GM21786 (cell line): ENCODE data around the gene PHF19.

Source experiments
- ATAC-seq: cut with Tn5 transposase; IDR thresholded peaks from one replicate; pipeline ENCODE4 v1.9.1; 2021; ENCODE audit not compliant: unreplicated experiment

The PHF19 gene

GRCh38 chr9:120876842-120877240 lies at the start of gene PHF19:
PHF19 (minus strand) TSS chr9:120877188; CDS start chr9:120874741, 2,447 bp downstream.
- no peak for ATAC-seq

DNA sequence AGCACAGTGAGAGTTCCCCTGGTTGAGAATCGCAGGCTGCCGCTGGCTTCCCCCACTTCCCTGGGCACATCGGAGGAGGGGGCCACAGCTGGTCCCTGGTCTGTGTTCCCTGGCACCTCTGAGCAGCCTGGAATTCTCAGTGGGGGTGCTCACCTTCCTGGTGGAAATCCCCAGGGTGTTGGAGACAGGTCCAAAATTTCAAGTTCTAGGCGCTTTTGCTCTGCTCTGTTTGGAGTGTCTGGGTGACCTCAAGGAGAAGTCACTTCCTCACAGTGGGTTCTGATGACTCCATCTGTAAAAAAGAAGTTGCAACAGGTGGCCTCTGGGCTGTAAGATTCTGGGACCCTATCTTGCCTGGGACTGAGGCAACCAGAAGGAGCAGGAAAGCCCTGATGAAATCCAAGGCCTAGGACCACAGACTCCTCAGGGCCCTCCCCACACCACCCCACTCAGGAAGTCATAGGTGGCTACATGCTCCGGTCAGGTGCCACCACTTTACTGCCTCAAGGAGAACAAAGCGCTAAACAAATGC lies 49.5 kb upstream of the PHF19 start, which contains the start of gene TRAF1:
TRAF1 (minus strand) TSS at position 400 of the 532 bp plus-strand sequence. CDS start 721 bp downstream, outside the sequence.
- ATAC-seq: peak; percentile 15

DNA sequence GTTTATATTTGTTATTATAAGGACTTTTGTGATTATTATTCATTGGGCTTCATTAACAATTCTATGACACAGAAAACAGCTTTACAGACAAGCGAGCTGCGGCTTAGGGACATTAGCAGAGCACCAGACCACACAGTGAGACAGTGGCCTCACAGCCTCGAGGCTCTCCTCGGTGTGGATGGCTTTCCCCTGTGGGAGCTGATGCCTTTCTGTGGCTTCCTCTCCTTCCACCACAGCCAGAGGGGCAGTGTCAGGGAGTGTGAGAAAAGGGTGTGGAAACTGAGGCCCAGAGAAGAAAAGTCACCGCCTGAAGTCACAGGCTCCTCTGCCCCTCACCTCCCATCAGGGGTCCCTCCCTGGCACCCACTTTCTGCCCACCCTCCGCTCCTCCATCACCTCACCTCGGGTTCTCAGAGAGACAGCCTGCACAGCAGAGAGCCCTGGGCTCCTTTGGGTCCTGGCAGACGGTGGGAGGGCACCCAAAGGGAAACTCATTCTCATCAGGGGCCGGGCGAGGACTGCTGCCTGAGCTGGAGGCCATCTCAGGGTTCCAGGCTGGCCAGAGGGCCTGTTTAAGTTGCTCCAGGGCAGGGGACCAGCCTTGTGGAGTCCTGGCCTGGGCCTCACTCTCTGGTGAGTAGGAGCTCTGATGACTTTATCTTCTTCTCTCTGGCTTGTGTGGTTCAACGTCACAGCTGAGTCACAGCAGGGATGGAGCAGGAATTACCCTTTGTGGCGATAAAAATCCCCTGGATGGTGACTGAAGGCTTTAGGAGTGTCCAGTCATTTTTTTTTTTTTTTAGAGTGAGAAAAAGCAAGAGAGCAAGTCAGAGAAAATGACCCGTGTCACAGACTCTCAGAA lies 48.8 kb upstream of the PHF19 start:
- ATAC-seq: peak; percentile 34

GRCh38 chr9:120924698-120925534 lies 47.9 kb upstream of the PHF19 start:
- ATAC-seq: no peak

DNA sequence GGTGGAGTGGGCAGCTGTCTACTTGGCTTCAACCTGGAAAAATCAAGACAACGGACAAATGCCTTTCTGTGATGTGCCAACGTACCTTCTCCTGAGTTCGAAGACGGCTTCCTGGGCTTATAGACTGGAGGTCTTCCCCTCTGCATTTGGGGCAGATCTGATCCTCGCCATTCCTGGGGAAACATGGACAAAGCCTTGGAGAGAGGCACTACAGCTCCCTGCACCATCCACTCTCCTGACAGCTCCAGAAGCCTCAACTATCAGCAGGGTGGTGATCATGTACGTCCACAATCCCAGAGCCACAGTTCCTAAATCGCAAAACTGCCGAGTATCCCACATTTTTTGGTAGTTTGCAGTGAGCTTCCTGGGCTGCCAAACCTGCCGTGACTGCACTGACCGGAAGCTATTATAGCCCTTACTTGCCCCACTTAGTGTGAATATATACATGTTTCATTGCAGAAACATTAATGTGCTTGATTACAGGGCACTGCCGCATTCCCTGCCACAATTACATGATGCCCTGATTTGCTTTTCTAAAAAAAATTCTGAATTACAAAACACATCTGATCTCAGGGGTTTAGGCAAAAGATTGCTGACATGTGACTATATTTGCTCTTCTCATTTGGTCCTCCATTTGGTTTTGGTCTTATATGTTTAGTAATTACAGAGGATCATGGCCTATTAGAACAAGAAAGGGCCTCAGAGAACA lies 46.8 kb upstream of the PHF19 start:
- no peak for ATAC-seq

DNA sequence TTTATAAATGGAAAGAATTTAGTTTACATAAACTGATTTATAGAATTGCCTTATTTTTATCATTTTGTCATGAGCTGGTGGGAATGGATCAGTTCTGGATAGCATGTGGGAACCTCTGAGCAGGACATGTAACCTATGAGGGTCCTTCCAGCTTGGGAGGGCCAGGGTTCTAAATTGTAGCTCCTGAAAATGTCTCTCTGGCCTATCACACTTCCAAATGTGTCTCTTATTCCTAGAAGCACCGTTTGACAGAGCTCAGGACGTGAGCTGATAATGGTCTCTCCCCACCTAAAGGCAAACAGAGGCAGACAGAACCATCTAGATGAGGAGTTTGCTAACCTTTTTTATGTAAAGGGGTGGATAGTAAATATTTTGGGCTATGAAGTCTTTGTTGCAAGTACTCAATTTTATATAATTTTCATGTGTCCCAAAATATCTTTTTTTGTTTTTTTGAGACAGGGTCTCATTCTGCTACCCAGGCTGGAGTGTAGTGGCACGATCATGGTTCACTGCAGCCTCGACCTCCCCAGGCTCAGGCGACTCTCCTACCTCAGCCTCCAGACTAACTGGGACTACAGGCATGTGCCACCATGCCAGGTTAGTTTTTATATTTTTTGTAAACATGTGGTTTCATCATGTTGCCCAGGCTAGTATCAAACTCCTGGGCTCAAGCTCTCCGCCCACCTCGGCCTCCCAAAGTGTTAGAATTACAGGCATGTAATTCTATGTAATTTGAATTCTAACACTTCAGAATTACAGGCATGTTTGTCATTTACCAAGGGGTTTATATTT lies 45.6 kb upstream of the PHF19 start:
- ATAC-seq: no peak

- no peak for ATAC-seq
These were observed 44.7 kb upstream of the PHF19 start for GRCh38 chr9:120921661-120922181.

DNA sequence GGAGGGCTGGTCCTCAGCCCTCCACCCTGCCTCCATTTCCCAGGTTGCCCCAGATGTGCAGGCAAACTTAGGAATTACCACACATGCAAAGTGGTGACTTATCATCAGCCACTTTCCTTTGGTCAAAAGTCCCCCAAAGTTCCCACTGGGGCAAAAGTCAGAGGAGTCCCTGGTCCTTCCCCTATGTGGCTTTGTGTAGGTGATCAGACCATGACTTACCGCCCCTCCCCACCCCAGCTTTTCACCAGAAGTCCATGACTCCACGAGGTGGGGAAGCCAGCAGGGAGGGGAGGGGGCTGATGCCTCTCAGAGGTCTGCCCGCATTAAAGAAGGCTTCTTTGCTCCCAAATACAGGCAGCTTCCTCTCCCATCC lies 43.8 kb upstream of the PHF19 start:
- ATAC-seq: peak; percentile 35

DNA sequence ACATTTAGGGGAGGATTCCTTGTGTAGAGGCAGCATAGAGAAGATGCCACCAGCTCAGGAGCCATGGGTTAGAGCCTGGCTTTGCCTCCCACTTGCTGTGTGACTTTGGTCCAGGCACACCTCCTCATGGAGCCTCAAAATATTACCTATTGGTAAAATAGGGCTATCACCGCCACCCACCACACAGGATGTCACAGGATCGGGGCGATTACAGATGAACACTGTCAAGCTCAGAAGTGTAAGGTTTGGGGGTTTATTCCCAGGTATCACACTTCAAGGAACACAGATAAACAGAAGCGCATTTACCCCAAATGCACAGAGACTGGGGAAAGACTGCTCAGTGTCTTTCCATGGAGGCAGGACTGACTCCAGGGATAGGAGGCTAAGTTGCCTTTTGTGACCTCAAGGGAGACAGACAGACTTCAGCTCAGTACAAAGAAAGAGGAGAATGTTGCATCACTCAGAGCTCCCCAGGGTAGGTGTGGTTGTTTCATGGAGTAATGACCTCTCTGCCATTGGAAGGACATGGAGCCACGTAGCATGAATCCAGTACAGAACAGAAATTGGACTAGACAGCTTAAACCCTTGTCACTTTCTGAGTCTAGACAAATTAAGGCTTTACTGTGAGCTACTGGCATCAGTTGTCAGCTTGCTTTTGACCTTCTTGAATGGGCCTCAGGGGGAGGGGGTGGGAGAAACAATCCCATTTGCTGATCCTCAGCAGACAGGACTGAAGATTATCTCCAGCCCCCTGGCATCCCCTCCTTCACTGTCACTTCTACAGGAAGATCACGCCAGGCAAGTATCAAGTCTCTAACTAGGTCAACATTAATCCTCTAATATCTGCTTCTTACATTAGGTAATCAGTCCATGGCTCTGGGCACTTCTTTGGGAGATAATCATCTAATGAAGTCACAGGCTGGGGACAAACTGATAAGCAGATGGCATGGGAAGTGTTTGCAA lies 43.1 kb upstream of the PHF19 start:
- ATAC-seq: no peak

- ATAC-seq: no peak
These were observed 42.2 kb upstream of the PHF19 start for GRCh38 chr9:120918931-120919842.

GRCh38 chr9:120917929-120918762 lies 41.2 kb upstream of the PHF19 start:
- no peak for ATAC-seq

- no peak for ATAC-seq
These were observed 40.2 kb upstream of the PHF19 start for GRCh38 chr9:120916991-120917880.

DNA sequence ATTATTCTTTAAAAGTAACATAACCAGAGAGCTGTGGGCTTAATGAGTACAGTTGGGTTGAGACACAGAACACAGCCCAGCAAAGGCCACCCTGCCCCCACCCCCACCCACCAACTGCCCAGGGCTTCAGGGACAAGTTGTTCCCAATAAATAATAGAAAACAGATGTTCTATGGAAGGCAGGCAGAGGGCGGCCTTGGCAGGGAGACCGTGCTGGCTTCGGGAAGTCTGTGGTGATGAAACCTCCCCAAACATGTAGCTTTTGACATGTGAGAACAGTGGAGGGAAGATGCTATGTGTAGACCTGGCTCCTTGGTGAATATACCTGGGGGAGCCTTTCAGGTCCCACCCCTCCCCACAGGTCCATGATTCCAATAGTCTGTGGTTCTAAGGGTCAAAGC lies 39.6 kb upstream of the PHF19 start:
- no peak for ATAC-seq

DNA sequence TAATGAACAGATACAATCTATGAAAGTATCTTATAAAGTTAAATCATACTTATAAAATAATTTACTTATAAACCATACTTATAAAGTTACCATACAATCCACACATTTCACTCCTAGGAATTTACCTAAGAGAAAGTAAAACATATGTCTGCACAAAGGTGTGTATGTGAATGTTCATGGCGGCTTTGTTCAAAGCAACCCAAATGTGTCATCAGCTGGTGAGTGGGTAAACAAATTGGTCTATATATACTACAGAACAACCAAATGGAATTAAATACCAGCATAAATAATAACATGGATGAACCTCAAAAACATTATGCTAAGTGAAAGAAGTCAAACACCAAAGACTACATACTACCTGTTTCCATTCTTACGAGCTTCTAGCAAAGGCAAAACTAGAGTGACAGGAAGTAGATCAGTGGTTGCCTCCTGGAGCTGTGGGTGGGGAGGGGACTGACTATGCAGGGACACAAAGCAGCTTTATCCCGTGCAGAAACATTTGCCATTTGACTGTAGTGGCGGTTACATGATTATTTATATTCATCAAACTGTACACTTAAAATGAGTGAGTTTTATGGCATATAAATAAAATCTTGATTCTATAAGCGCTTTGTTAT lies 39.0 kb upstream of the PHF19 start:
- ATAC-seq: no peak

GRCh38 chr9:120914953-120915352 lies 38.0 kb upstream of the PHF19 start:
- ATAC-seq: no peak
